Measurements from ENCODE around the gene DBNDD2.

DBNDD2 gene

DNA sequence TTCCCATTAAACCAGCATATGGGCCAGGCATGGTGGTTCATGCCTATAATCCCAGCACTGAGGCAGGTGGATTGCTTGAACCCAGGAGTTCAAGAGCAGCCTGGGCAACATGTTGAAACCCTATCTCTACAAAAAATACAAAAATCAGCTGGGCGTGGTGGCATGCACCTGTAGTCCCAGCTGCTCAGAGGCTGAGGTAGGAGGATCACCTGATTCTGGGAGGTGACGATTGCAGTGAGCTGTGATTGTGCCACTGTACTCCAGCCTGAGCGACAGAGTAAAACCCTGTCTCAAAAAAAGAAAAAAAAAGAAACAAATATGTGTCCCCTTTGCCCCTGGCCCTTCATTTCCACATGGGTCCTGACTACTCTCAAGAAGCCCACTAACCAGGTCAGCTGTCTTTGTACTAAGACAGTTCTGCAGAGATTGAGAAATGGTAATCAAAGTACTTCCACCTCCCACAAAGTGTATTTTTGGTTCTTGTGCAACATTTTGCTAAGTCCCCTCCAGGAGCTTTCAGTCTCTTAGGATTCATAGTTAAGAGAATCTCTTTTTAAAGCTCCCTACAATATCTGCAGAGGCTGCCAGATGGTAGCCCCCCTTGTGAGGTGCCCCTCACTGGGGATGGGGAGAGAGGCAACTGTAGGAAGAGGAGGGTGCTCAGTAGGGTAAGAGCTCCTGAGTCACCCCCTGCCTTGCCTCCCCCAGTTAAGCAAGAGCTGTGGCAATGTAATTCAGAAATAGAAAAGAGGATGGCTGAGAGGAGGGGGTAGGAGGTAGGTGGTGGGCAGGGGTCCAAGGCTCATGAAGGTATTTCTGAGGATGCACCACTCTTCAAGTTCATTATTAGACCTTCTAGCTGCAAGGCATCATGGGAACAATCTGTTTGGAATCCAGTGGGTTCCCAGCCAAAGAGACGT is 44.9 kb downstream of the DBNDD2 start:
- DNase-seq = no peak

GRCh38 chr20:45456632-45457031 is 48.5 kb downstream of the DBNDD2 start:
- DNase-seq = no peak

GRCh38 chr20:45459606-45460005 is 51.5 kb downstream of the DBNDD2 start:
- DNase-seq = no peak

Data from NCI-H2107 (cell line).